Small intestine (tissue), 7 donors: ENCODE results near the gene CLNS1A. TPM values are rescaled to one million over a fixed set of nuclear protein-coding genes. Genes with fewer than 3 reads are reported as not detected.
"Not testable (repeated sequence)": the region's sequence is repeated elsewhere in the genome, so short reads cannot be mapped to it uniquely, and the experiment has no call there.

ENCODE experiments used
- DNase-seq, 2 donors: peaks; one replicate each; pipeline versions ENCODE4 v3.0.0 to v3.0.0-alpha.2; 2013
- FAIRE-seq: peaks from 2 replicates; lab custom pipeline; 2012; peaks lifted over from hg19 to GRCh38; lab: Jason Lieb, UNC
- H3K27ac ChIP-seq, 3 donors: one replicate each; pipeline ENCODE4 v1.5.1; 2013; ENCODE audit warnings: low read length in 2 of 3, mild to moderate bottlenecking in 2 of 3, control low read depth in 1 of 3, inconsistent platforms in 1 of 3, low read depth in 1 of 3, moderate library complexity in 1 of 3
- H3K27me3 ChIP-seq, 3 donors: one replicate each; pipeline ENCODE4 v1.6.1; 2013; ENCODE audit warnings: low read length in 3 of 3, inconsistent platforms in 1 of 3; ENCODE audit not compliant: control insufficient read depth in 3 of 3, insufficient read depth in 3 of 3
- H3K36me3 ChIP-seq, 3 donors: one replicate each; pipeline ENCODE4 v1.6.1; 2013; ENCODE audit warnings: low read length in 3 of 3, inconsistent platforms in 1 of 3, low read depth in 1 of 3, mild to moderate bottlenecking in 1 of 3, moderate library complexity in 1 of 3; ENCODE audit not compliant: control insufficient read depth in 3 of 3, insufficient read depth in 2 of 3
- H3K4me1 ChIP-seq, 3 donors: one replicate each; pipeline ENCODE4 v1.6.1; 2013; ENCODE audit warnings: low read length in 2 of 3, inconsistent platforms in 1 of 3, low read depth in 1 of 3, mild to moderate bottlenecking in 1 of 3, moderate library complexity in 1 of 3; ENCODE audit not compliant: control insufficient read depth in 3 of 3, insufficient read depth in 2 of 3
- H3K4me3 ChIP-seq, 3 donors: one replicate each; pipeline ENCODE4 v1.5.1; 2013; ENCODE audit warnings: low read length in 3 of 3, control low read depth in 1 of 3, inconsistent platforms in 1 of 3, low read depth in 1 of 3, mild to moderate bottlenecking in 1 of 3, moderate library complexity in 1 of 3
- H3K9me3 ChIP-seq, 2 donors: one replicate each; pipeline ENCODE4 v1.6.1; 2013; ENCODE audit warnings: low read depth in 1 of 2, low read length in 1 of 2; ENCODE audit not compliant: control insufficient read depth in 2 of 2, insufficient read depth in 1 of 2
- WGBS, 3 donors: extraction: QIAGEN DNeasy Blood & Tissue Kit; methylation state at CpG; one replicate each; pipeline ENCODE4 v1.1.7; 2013; 5-methylcytosine and 5-hydroxymethylcytosine counted together
- polyA plus RNA-seq, 4 donors: library from polyadenylated mRNA; stranded (reverse) in 3 of 4; unstranded in 1 of 4; fragments of 200-250 nt in 3 of 4; fragments of 120-200 nt in 1 of 4; gene quantifications; one replicate each; pipeline versions ENCODE4 v1.2.1 to v1.2.3, GENCODE V29; 2013
- donor health status: healthy with polysubstance abuse.
- donor health status: control.
- donor health status: control.
- donor health status: Bipolar disorder and iron deficiency.
- donor health status: healthy.

The CLNS1A gene
- polyA plus RNA-seq, 4 donors, result 64.6 to 188 (median 90.9) TPM

GRCh38 chr11:77589521-77590193 is 47.9 kb downstream of the CLNS1A start, which contains the start of gene AQP11:
Gene AQP11, plus strand, starts transcription at chr11:77589953. Its CDS starts 40 bp downstream, at chr11:77589993.
- peak within 1 kb of the TSS; percentile 76 to 97 (median 90) for H3K27ac ChIP-seq
- FAIRE-seq (no peak), DNase-seq (peak; percentile 97 to 98)
- peak within 1 kb of the TSS; percentile 54 to 97 (median 70) for H3K4me3 ChIP-seq
- 0 to 1% (median 0%) methylated on average over 33 to 75 of the region's 75 CpGs for WGBS, 3 donors
- H3K9me3 ChIP-seq, result no peaks in the 10 kb centered on the region
- no peaks in the 10 kb centered on the region for H3K27me3 ChIP-seq
- H3K36me3 ChIP-seq, result no peaks in the 10 kb centered on the region
- peaks cover 3 to 9% (median 3%) of the 10 kb centered on the region in 3 donors for H3K4me1 ChIP-seq

DNA sequence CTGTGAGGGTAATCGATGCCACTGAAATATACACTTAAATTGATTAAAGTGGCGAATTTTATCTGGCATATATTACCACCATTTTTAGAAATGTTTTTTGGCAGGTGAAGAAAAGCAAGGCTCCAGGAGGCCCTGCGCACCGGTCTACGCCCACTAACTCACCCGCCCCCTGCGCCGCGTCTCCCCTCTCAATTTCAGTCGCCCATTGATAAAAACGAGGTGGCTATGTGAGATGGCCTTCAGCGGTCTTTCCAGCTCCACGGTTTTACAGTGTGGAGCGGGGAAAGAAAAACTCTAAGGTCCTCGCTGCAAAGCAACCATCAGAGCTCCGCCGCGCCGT is 48.4 kb downstream of the CLNS1A start:
- Histone ChIP-seq H3K27ac (peak overlapping the region; percentile 76 to 97 (median 90)), H3K4me1 (peaks cover 3 to 9% (median 3%) of the 10 kb centered on the region in 3 donors), H3K36me3 (no peaks in the 10 kb centered on the region), H3K27me3 (no peaks in the 10 kb centered on the region), H3K4me3 (peak overlapping the region; percentile 54 to 97 (median 70)), H3K9me3 (no peaks in the 10 kb centered on the region)
- DNase-seq (no peak), FAIRE-seq (no peak)
- 1 to 2% (median 2%) methylated on average over 19 of the region's 19 CpGs for WGBS, 3 donors

- Histone ChIP-seq H3K4me1 (no peaks in the 10 kb centered on the region), H3K36me3 (no peaks in the 10 kb centered on the region), H3K27ac (no peak overlapping the region), H3K27me3 (no peaks in the 10 kb centered on the region), H3K4me3 (no peak overlapping the region), H3K9me3 (peaks cover 0 to 19% of the 10 kb centered on the region in 2 donors)
- DNase-seq (no peak), FAIRE-seq (no peak)
- WGBS, 3 donors, result 83 to 90% (median 89%) methylated on average over 5 of the region's 5 CpGs
These were observed 56.8 kb downstream of the CLNS1A start for GRCh38 chr11:77580712-77581337.

DNA sequence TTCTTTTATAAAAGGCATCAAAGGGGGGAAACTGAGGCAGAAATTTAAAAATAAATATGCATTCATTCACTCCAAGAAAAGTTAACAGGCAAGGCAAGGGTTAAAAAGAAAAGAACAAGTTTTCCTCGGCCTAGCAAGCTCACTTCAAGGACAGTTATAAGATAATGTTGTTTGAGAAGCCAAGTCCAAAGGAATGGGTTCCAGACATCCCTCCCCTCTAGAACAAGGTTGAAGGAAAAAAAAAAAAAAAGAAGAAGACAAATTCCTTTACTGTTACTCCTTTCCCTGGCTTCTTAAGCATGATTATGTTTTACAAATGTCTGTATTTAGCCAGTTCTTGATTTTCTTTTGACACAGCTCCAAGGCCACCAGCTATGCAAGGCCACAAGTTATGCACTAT is 62.2 kb downstream of the CLNS1A start:
- H3K4me1 ChIP-seq, H3K36me3 ChIP-seq, FAIRE-seq, DNase-seq, H3K27me3 ChIP-seq, H3K27ac ChIP-seq, H3K9me3 ChIP-seq, H3K4me3 ChIP-seq: not testable (repeated sequence)
- 14 to 21% (median 17%) methylated on average over 1 of the region's 1 CpG for WGBS, 3 donors

GRCh38 chr11:77570896-77571295 is 66.7 kb downstream of the CLNS1A start:
- WGBS, 3 donors, result 9 to 22% (median 13%) methylated on average over 1 of the region's 1 CpG
- not testable (repeated sequence) for H3K27ac ChIP-seq, H3K27me3 ChIP-seq, H3K4me3 ChIP-seq, FAIRE-seq, DNase-seq, H3K9me3 ChIP-seq, H3K36me3 ChIP-seq
- peaks cover 0 to 18% (median 5%) of the 10 kb centered on the region in 3 donors for H3K4me1 ChIP-seq

- H3K4me3 ChIP-seq, result no peak overlapping the region
- H3K9me3 ChIP-seq, result no peaks in the 10 kb centered on the region
- peaks cover 0 to 18% (median 5%) of the 10 kb centered on the region in 3 donors for H3K4me1 ChIP-seq
- H3K27ac ChIP-seq, result no peak overlapping the region
- H3K36me3 ChIP-seq, result no peaks in the 10 kb centered on the region
- H3K27me3 ChIP-seq, result no peaks in the 10 kb centered on the region
- WGBS, 3 donors, result 88 to 97% (median 97%) methylated on average over 2 of the region's 2 CpGs
- DNase-seq (no peak), FAIRE-seq (no peak)
These were observed 67.9 kb downstream of the CLNS1A start for GRCh38 chr11:77569676-77570070.

- H3K27ac ChIP-seq, result peak overlapping the region in 1 of 3 donors; percentile 58
- FAIRE-seq, result no peak
These were observed 68.5 kb downstream of the CLNS1A start for GRCh38 chr11:77568916-77569675.

GRCh38 chr11:77568306-77568705 is 69.3 kb downstream of the CLNS1A start:
- DNase-seq (peak; percentile 31 to 70), FAIRE-seq (no peak)
- no peaks in the 10 kb centered on the region for H3K27me3 ChIP-seq
- no peaks in the 10 kb centered on the region for H3K9me3 ChIP-seq
- H3K4me3 ChIP-seq, result no peak overlapping the region
- H3K36me3 ChIP-seq, result no peaks in the 10 kb centered on the region
- H3K4me1 ChIP-seq, result peaks cover 0 to 18% (median 5%) of the 10 kb centered on the region in 3 donors
- peak overlapping the region in 2 of 3 donors; percentile 28 to 58 for H3K27ac ChIP-seq
- 62 to 82% (median 64%) methylated on average over 4 of the region's 4 CpGs for WGBS, 3 donors

More at GRCh38 chr11:77568916-77569675, 68.5 kb downstream of the CLNS1A start:
- Histone ChIP-seq H3K4me3 (no peak overlapping the region), H3K9me3 (no peaks in the 10 kb centered on the region), H3K36me3 (no peaks in the 10 kb centered on the region), H3K27me3 (no peaks in the 10 kb centered on the region), H3K4me1 (peaks cover 0 to 18% (median 5%) of the 10 kb centered on the region in 3 donors)
- peak in 1 of 2 donors; percentile 55 for DNase-seq
- 59 to 78% (median 72%) methylated on average over 3 of the region's 3 CpGs for WGBS, 3 donors
